RWPE2 (cell line): Measurements from ENCODE around the gene KIF7.

Experiments used
- ATAC-seq: fragments of 200-7000 bp; cut with Tn5 transposase; 3 replicates; pipeline ENCODE4 v1.9.1; 2021; ENCODE audit warnings: low read depth
- DNase-seq: peaks from one replicate; pipeline ENCODE4 v3.0.0-alpha.2; 2020; ENCODE audit warnings: low spot score
- H3K27ac ChIP-seq: fragments of 450-650 bp; 2 replicates; pipeline ENCODE4 v1.5.1; 2017; ENCODE audit warnings: mild to moderate bottlenecking; ENCODE audit not compliant: poor library complexity, severe bottlenecking
- H3K27me3 ChIP-seq: fragments of 250-450 bp; sonication (Bioruptor Pico); 2 replicates; pipeline ENCODE4 v1.5.1; 2021; ENCODE audit warnings: mild to moderate bottlenecking, moderate library complexity; ENCODE audit not compliant: insufficient read depth, poor library complexity, severe bottlenecking
- H3K36me3 ChIP-seq: fragments of 250-450 bp; sonication (Bioruptor Pico); 2 replicates; pipeline ENCODE4 v1.5.1; 2020; ENCODE audit warnings: low read depth, mild to moderate bottlenecking, moderate library complexity
- H3K4me1 ChIP-seq: fragments of 250-450 bp; sonication (Bioruptor Pico); 2 replicates; pipeline ENCODE4 v1.5.1; 2021; ENCODE audit warnings: mild to moderate bottlenecking, moderate library complexity; ENCODE audit not compliant: insufficient read depth, poor library complexity, severe bottlenecking
- H3K4me3 ChIP-seq: fragments of 250-450 bp; sonication (Bioruptor Pico); 2 replicates; pipeline ENCODE4 v1.5.1; 2021; ENCODE audit warnings: mild to moderate bottlenecking, moderate library complexity; ENCODE audit not compliant: severe bottlenecking
- H3K9me3 ChIP-seq: fragments of 250-450 bp; sonication (Bioruptor Pico); 2 replicates; pipeline ENCODE4 v1.5.1; 2021; ENCODE audit warnings: mild to moderate bottlenecking, moderate library complexity; ENCODE audit not compliant: severe bottlenecking
- TF ChIP-seq, protein P1 (sequence below): fragments of 450-650 bp; IDR thresholded peaks from one replicate; pipeline ENCODE4 v1.5.1; 2017; ENCODE audit warnings: mild to moderate bottlenecking, moderate library complexity; ENCODE audit not compliant: poor library complexity, severe bottlenecking

Gene KIF7

DNA sequence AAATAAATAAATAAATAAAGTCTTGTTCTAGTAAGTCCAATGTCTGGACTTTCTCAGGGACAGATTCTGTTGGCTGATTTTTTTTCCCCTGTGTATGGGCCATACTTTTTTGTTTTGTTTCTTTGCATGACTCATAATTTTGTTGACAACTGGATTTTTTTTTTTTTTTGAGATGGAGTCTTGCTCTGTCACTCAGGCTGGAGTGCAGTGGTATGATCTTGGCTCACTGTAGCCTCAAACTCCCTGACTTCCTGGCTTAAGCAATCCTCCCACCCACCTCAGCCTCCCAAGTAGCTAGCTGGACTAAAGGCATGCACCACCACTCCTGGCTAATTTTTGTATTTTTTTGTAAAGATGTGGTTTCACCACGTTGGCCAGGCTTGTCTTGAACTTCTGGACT is 41.1 kb downstream of the KIF7 start:
- Histone ChIP-seq H3K9me3 (peaks cover 5% of the 10 kb centered on the region), H3K4me3 (no peak overlapping the region), H3K36me3 (peaks cover 100% of the 10 kb centered on the region), H3K27me3 (no peaks in the 10 kb centered on the region), H3K4me1 (no peaks in the 10 kb centered on the region), H3K27ac (no peak overlapping the region)
- DNase-seq, result no peak
- ATAC-seq, result no peak
- TF ChIP-seq, protein P1, sequence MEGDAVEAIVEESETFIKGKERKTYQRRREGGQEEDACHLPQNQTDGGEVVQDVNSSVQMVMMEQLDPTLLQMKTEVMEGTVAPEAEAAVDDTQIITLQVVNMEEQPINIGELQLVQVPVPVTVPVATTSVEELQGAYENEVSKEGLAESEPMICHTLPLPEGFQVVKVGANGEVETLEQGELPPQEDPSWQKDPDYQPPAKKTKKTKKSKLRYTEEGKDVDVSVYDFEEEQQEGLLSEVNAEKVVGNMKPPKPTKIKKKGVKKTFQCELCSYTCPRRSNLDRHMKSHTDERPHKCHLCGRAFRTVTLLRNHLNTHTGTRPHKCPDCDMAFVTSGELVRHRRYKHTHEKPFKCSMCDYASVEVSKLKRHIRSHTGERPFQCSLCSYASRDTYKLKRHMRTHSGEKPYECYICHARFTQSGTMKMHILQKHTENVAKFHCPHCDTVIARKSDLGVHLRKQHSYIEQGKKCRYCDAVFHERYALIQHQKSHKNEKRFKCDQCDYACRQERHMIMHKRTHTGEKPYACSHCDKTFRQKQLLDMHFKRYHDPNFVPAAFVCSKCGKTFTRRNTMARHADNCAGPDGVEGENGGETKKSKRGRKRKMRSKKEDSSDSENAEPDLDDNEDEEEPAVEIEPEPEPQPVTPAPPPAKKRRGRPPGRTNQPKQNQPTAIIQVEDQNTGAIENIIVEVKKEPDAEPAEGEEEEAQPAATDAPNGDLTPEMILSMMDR, result no peak

DNA sequence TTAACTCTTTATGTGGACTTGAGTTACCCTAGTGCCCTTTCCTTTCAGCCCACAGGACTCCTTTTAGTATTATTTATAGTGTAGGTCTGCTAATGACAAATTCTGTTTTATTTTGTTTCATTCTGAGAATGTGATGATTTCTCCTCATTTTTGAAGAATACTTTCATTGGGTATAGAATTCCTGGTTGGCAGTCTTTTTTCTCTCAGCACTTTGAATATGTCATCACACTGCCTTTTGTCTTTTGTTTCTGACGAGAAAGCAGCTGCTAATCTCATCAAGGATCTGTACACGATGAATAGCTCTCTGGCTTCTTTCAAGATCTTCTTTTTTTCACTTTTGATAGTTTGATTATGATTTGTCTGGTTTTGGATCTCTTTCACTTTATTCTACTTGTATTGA is 42.2 kb downstream of the KIF7 start:
- DNase-seq, result no peak
- Histone ChIP-seq H3K4me1 (no peaks in the 10 kb centered on the region), H3K36me3 (peaks cover 100% of the 10 kb centered on the region)

DNA sequence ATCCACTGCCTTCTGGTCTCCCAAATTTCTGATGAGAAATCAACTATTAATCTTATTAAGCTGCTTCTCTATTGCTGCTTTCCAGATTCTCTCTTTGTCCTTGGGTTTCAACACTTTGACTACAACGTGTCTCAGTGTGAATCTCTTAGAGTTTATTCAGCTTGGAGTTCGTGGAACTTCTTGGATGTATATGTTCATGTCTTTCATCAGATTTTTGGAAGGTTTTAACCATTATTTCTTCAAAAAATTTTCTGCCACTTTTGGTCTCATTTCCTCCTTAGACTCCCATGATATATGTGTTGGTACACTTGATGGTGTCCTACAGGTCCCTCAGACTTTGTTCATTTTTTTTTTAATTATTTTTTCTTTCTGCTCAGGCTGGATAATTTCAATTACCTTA is 44.0 kb downstream of the KIF7 start:
- Histone ChIP-seq H3K27me3 (no peaks in the 10 kb centered on the region), H3K36me3 (peaks cover 100% of the 10 kb centered on the region), H3K9me3 (peaks cover 5% of the 10 kb centered on the region), H3K27ac (no peak overlapping the region), H3K4me3 (no peak overlapping the region), H3K4me1 (no peaks in the 10 kb centered on the region)
- ATAC-seq (no peak), DNase-seq (no peak)
- TF ChIP-seq, protein P1, result no peak

More for the DNA sequence above, 42.2 kb downstream of the KIF7 start:
- Histone ChIP-seq H3K4me3 (no peak overlapping the region), H3K9me3 (peaks cover 5% of the 10 kb centered on the region), H3K27ac (no peak overlapping the region), H3K27me3 (no peaks in the 10 kb centered on the region)
- no peak for ATAC-seq
- TF ChIP-seq, protein P1, result no peak

DNA sequence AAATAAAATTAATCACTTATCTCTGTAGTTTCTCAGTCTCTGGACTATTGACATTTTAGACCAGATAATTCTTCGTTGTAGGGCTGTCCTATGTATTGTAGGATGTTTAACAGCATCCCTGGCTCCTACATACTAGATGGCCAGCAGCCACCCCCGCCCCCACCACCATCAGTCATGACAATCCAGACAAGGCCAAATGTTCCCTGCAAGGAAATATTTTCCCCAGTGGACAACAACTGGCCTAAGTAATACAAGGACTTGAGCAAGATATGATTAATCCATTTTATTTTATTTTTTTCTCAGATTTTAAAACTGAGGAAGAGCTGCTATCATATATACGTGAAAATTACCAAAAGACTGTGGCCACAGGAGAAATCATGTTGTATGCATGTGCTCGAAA is 56.2 kb downstream of the KIF7 start:
- no peak overlapping the region for H3K4me3 ChIP-seq
- H3K9me3 ChIP-seq, result no peaks in the 10 kb centered on the region
- TF ChIP-seq, protein P1, result no peak
- H3K27ac ChIP-seq, result no peak overlapping the region
- DNase-seq (no peak), ATAC-seq (no peak)
- no peaks in the 10 kb centered on the region for H3K27me3 ChIP-seq
- H3K4me1 ChIP-seq, result no peaks in the 10 kb centered on the region
- H3K36me3 ChIP-seq, result peaks cover 100% of the 10 kb centered on the region

DNA sequence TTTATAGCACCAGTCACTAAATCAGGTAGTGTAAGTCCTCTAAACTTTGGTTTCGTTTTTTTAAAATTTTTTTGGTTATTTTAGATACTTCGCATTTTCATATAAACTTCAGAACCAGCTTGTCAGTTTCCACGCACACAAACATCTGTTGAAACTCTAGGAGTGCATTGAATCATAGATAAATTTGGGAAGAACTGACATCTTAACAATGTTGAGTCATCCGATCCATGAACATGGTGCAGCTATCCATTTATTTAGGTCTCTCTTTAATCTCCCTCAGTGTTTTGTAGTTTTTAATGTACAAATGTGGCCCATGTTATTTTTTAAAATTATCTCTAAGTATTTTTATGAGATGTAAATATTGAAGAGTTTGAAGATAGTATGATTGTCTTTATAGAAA is 62.2 kb downstream of the KIF7 start:
- H3K36me3 ChIP-seq, result peaks cover 100% of the 10 kb centered on the region
- ATAC-seq (no peak), DNase-seq (no peak)
- no peaks in the 10 kb centered on the region for H3K27me3 ChIP-seq
- no peak overlapping the region for H3K4me3 ChIP-seq
- H3K9me3 ChIP-seq, result no peaks in the 10 kb centered on the region
- TF ChIP-seq, protein P1, result no peak
- no peak overlapping the region for H3K27ac ChIP-seq
- peaks cover 3% of the 10 kb centered on the region for H3K4me1 ChIP-seq
